Fibroblast of skin of right quadriceps (primary cell): Measurements from ENCODE around the gene FOXJ3.

ENCODE experiments used
- DNase-seq: peaks from one replicate; pipeline ENCODE4 v3.0.0-alpha.2; 2013

The FOXJ3 gene

DNA sequence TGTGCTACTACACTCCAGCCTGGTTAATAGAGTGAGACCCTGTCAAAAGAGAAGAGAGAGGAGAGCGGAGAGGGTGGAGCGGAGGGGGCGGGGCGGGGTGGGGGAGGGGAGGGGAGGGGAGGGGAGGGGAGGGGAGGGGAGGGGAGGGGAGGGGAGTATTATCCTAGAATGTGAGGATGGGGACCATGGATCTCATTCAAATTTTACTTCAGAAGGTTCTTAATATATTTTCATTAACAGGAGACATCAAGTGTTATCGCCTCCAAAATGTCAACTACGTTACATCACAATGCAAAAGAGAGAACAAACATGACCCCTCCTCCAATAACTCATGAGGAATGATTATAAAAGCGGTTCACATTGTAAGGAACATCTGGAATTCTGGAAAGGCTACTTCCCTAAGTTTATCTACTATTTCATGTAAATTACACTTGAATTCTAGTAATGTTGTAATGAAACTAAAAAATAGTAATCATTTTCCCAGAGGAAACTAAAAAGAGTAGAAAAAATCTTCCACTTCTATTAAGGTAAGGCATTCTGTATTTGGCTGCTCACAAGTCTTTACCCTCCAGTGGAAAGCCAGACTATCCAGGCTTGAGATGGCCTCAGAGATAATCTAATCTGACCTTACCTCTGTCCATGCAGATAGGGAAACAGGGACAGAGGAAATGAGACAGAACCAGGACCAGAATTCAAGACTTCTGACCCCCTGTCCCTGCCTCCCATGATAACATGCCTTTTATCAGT is 151.7 kb downstream of the FOXJ3 start:
- DNase-seq: no peak

GRCh38 chr1:42181687-42182086 is 153.3 kb downstream of the FOXJ3 start:
- DNase-seq: no peak

- DNase-seq: no peak
Observed at GRCh38 chr1:42179900-42180329, 155.1 kb downstream of the FOXJ3 start.

- peak; percentile 68 for DNase-seq
Observed at GRCh38 chr1:42179275-42179674, 155.8 kb downstream of the FOXJ3 start.

DNA sequence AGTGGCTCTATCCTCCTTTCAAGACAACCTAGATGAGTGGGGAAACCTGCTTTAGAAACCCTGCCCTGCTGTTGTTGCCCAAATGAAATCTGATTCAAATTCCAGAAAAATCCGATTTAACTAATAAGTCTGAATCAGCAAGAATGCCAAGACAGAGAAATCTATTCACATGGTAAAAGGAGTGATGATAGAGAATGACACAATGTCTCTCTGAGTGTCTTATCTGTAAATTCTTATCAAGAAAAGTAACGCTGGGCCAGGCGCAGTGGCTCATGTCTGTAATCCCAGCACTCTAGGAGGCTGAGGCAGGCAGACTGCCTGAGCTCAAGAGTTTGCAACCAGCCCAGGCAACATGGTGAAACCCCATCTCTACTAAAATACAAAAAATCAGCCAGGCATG is 156.8 kb downstream of the FOXJ3 start:
- no peak for DNase-seq

DNA sequence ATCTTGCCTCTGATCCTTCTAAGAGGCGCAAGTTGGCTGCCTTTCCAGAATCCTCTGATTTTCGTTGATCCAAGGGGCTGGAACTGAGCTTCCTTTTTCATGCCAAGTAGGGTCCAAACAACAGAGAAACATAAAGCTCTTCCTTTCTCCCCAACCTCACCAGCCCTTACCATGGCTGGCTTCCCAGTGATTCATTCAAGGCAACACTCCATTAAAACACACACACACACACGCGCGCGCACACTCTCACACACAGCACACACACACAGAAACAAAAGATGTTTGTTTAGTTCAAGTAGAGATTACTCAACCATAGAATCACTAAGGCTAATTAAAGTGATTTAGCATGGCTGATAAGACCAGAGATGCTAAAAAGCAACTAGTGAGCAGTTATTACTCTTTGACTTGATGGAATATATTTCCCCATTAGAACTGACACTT is 157.5 kb downstream of the FOXJ3 start:
- DNase-seq: peak; percentile 92

- peak; percentile 25 for DNase-seq
Observed at GRCh38 chr1:42176902-42177519, 158.0 kb downstream of the FOXJ3 start.

DNA sequence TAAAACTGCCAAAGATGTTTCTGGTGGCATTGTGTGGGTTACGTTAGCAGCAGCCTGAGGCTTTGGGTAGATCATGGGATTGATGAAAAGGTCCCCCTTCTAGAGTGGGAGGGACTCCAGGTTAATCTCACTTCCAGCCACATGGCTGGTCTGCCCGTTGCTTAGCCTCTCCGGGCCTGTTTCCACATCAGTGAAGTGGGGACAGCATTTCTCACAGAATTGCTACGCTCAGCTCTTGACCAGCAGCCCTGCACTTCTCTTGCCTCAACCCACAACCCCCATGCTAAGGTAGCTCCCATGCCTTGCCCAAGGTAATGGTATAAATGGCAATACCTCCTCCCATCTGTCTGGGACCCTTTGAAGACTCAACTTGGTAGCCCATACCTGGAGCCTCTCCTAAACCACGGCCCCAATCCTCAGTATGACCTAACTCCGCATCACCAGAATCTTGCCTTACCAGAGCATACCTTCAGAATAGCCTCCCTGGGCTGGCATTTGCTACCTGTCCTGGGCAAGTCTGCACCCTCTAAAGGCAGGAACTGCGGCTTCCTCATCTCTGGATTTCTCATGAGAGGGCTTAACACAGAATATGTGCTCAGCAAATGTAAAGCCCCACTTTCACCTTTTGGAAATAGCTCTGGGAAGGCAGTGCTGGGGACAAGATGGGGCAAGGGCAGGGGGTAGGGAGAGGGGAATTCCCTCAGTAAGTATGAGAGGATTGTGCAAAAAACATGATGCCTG is 159.6 kb downstream of the FOXJ3 start:
- no peak for DNase-seq

DNA sequence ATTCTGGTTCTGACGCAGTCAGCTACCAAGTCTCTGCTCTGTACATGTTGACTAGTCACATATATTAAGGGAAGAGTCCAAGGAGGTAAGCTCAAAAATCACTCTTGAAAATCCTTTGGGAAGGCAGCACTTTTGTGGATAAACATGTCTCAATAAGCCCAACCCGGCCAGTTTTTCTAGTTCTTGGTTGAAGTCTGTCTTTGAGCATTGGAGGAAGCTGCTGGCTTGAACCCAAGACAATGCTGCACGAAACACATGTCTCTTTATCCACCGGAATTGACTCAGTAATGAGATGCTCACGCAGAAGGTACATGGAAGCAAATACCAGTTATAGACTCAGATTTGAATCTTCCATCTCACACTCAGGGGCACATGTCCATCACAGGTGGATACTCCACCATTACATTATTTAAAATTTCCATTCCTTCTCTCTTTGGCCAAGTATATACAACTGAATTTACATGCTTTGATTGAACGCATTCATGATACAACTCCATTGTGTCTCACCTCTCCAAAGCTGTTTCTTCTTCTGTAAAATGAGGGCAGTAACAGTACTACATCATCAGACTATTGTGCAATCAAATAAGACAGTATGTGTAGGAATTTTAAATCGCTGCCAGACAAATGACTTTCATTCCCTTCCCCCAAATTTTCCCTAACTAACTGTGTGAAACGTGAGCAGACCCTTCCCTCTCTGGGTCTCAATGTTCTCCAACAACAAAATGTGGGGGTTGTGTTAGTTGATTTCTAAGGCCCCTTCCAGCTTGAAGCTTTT is 160.9 kb downstream of the FOXJ3 start:
- DNase-seq: peak; percentile 60

DNA sequence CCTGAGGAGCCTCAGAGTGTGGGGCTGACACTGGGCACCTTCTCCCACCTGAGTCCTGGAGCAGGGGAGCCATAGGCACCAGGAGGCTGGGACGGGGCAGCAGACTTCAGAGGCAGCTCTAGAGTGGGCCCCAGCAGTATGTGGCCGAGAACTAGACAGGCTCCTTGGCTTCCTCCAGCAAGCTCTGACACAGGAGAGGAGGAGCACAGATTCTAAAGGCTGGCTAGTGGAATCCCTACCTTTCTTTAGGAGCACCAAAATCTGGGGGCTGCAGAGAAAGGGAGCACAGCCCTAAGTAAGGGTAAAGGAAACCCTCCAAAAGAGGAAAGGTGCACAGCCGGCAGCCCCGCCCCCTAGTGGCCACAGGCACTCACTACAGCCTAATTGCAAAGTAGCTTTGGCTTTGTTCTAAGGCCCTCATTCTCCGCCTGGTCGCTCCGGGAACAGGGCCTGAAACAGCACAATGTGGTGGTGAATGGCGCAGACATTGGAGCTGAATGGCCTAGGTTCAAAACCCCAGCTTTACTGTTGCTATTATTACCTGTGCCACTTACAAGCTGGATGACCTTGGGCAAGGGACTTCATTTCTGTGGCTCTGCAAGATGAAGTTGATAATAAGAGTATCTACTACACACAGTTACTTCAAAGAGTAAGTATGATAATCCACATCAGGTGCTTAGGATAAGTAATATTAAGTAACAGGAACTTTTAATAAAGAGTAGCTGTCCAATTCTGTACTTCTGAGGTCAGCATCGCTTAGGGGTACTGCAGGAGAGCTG is 161.7 kb downstream of the FOXJ3 start:
- peak; percentile 43 for DNase-seq

- no peak for DNase-seq
Observed at GRCh38 chr1:42172381-42173133, 162.5 kb downstream of the FOXJ3 start.

- no peak for DNase-seq
Observed at GRCh38 chr1:42171679-42172266, 163.3 kb downstream of the FOXJ3 start.

DNA sequence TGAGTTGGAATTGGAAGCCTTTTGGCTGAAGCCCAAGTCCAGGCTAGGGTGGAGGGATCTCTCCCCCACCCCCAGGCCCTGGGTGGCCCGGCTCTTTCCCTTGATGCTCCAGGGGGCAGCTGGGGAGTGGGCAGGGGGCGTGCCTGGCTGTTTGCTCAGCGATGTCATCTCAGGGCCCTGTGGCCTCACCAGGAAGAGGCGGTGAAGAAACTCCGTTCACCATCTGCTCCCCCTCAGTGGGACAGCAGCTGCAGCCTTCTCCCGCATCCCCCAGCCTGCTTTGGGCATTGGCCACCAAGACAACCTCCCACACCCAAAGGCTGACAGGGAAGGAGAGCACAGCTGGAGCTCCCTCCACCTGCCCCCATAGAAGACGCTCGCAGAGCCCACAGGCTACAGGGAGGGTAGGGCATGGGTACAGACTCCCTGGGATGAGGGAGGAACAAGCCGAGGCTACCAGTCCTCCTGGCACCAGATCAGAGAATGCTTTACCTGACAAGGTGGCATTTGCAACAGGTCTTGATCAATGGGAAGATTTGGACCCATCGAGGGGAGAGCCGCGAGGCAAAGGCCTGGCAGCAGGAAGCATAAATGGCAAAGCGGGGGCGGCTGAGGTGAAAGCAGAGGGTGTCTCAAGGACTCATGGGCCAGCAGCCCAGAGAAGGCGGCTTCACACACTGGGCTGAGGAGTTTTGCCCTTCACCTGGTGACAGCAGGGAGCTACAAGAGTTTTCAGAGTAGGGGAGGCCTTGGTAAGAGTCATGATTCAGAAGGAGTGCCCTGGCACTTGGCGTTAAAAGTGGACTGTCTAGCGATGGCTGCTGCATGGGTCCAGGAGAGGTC is 164.0 kb downstream of the FOXJ3 start:
- no peak for DNase-seq

- no peak for DNase-seq
Observed at GRCh38 chr1:42168763-42169162, 166.3 kb downstream of the FOXJ3 start.

GRCh38 chr1:42168391-42168670 is 166.7 kb downstream of the FOXJ3 start:
- DNase-seq: no peak

- no peak for DNase-seq
Observed at GRCh38 chr1:42167611-42168390, 167.2 kb downstream of the FOXJ3 start.

- peak; percentile 62 for DNase-seq
Observed at GRCh38 chr1:42165511-42166210, 169.4 kb downstream of the FOXJ3 start.

- no peak for DNase-seq
Observed at GRCh38 chr1:42164551-42165420, 170.2 kb downstream of the FOXJ3 start, which contains the start of gene GUCA2A. Gene GUCA2A (minus strand): TSS chr1:42164745. CDS start chr1:42164712, 33 bp downstream.
